H1 (cell line): Measurements from ENCODE around the gene OR51M1. TPM values are rescaled to one million over a fixed set of nuclear protein-coding genes. Genes with fewer than 3 reads are reported as not detected.

Source experiments
- CTCF ChIA-PET: fragments of 300-600 bp; sonication (Branson Sonifier 250); formaldehyde crosslinking; loops from one replicate; lab custom pipeline; 2021; ENCODE audit not compliant: partially characterized antibody; lab: Charles Lee
- POLR2A ChIA-PET: fragments of 300-600 bp; sonication (Branson Sonifier 250); formaldehyde crosslinking; loops from one replicate; lab custom pipeline; 2021; ENCODE audit warnings: inconsistent platforms; ENCODE audit not compliant: partially characterized antibody; lab: Charles Lee
- DNase-seq, 2 experiments: peaks; one replicate each; pipeline versions ENCODE4 v3.0.0 to v3.0.0-alpha.2; 2010 to 2022; ENCODE audit warnings: low spot score in 2 of 2, low read depth in 1 of 2, mixed read lengths in 1 of 2
- FAIRE-seq: peaks from 2 replicates; lab custom pipeline; 2011; peaks lifted over from hg19 to GRCh38; lab: Jason Lieb, UNC
- H2AFZ ChIP-seq: 2 replicates; pipeline ENCODE4 v1.8.1; 2012; ENCODE audit warnings: low read length, inconsistent platforms
- H2AK5ac ChIP-seq: 2 replicates; pipeline ENCODE4 v1.6.1; 2013; ENCODE audit warnings: low read depth, low read length
- H2BK120ac ChIP-seq: replicated peaks from 2 replicates; pipeline ENCODE3; 2013; ENCODE audit warnings: low read depth, low read length, inconsistent platforms
- H2BK12ac ChIP-seq: 2 replicates; pipeline ENCODE4 v1.6.1; 2013; ENCODE audit warnings: low read depth, low read length
- H2BK15ac ChIP-seq: 2 replicates; pipeline ENCODE4 v1.6.1; 2013; ENCODE audit warnings: low read length
- H2BK20ac ChIP-seq: 2 replicates; pipeline ENCODE4 v1.6.1; 2013; ENCODE audit warnings: low read length
- H2BK5ac ChIP-seq: 2 replicates; pipeline ENCODE4 v1.6.1; 2013; ENCODE audit warnings: low read depth, low read length
- H3K14ac ChIP-seq: 2 replicates; pipeline ENCODE4 v1.6.1; 2013; ENCODE audit warnings: inconsistent platforms; ENCODE audit not compliant: insufficient read length
- H3K18ac ChIP-seq: 2 replicates; pipeline ENCODE4 v1.6.1; 2013; ENCODE audit warnings: low read length; ENCODE audit errors: extremely low read depth
- H3K23ac ChIP-seq: 2 replicates; pipeline ENCODE4 v1.6.1; 2013; ENCODE audit warnings: inconsistent platforms; ENCODE audit not compliant: insufficient read length
- H3K23me2 ChIP-seq: 2 replicates; pipeline ENCODE4 v1.6.1; 2013; ENCODE audit warnings: low read depth, low read length
- H3K27ac ChIP-seq: 2 replicates; pipeline ENCODE4 v1.6.1; 2011; ENCODE audit warnings: low read depth, low read length, inconsistent platforms
- H3K27me3 ChIP-seq, 4 experiments: replicated peaks in 1 of 4; 1 replicate in 1 of 4; 2 replicates in 3 of 4; pipeline versions ENCODE4 v1.6.1 to v1.8.1; 2011 to 2013; ENCODE audit warnings: low read length in 3 of 4, mild to moderate bottlenecking in 3 of 4, inconsistent platforms in 2 of 4, mixed read lengths in 2 of 4, moderate library complexity in 1 of 4; ENCODE audit not compliant: control insufficient read depth in 3 of 4, insufficient read depth in 3 of 4; ENCODE audit errors: extremely low read depth in 1 of 4
- H3K36me3 ChIP-seq, 4 experiments: 2 replicates each; pipeline versions ENCODE4 v1.6.1 to v1.8.1; 2011 to 2013; ENCODE audit warnings: mild to moderate bottlenecking in 4 of 4, low read length in 3 of 4, moderate library complexity in 2 of 4, control low read depth in 1 of 4, inconsistent platforms in 1 of 4; ENCODE audit not compliant: insufficient read depth in 4 of 4, control insufficient read depth in 2 of 4
- H3K4ac ChIP-seq: replicated peaks from 2 replicates; pipeline ENCODE3; 2013; ENCODE audit warnings: low read length, low read depth, mixed read lengths, inconsistent platforms; ENCODE audit not compliant: insufficient read length
- H3K4me1 ChIP-seq, 4 experiments: replicated peaks in 1 of 4; 1 replicate in 1 of 4; 2 replicates in 3 of 4; pipeline versions ENCODE4 v1.6.1 to v1.8.1; 2011 to 2013; ENCODE audit warnings: low read length in 3 of 4, inconsistent platforms in 2 of 4, mixed read lengths in 1 of 4; ENCODE audit not compliant: insufficient read depth in 4 of 4, control insufficient read depth in 3 of 4
- H3K4me2 ChIP-seq, 2 experiments: 2 replicates each; pipeline versions ENCODE4 v1.6.1 to v1.8.1; 2011 to 2013; ENCODE audit warnings: low read depth in 2 of 2, low read length in 2 of 2, control low read depth in 1 of 2, inconsistent platforms in 1 of 2, mild to moderate bottlenecking in 1 of 2; ENCODE audit not compliant: insufficient read depth in 1 of 2
- H3K4me3 ChIP-seq, 4 experiments: fragments of 200-600, 300-600 bp in 1 of 4; sonication (generic), shearing (Covaris generic), sonication (Bioruptor Twin) in 1 of 4; 2 replicates each; pipeline versions ENCODE4 v1.5.1 to v1.8.1; 2011 to 2016; ENCODE audit warnings: low read length in 4 of 4, low read depth in 3 of 4, control low read depth in 2 of 4, inconsistent platforms in 2 of 4, mild to moderate bottlenecking in 2 of 4, mixed read lengths in 1 of 4, moderate library complexity in 1 of 4; ENCODE audit not compliant: insufficient read depth in 2 of 4; ENCODE audit errors: extremely low read depth in 1 of 4
- H3K56ac ChIP-seq: replicated peaks from 2 replicates; pipeline ENCODE3; 2013; ENCODE audit warnings: low read depth, mild to moderate bottlenecking, mixed read lengths, low read length, inconsistent platforms; ENCODE audit not compliant: insufficient read length
- H3K79me1 ChIP-seq: 2 replicates; pipeline ENCODE4 v1.6.1; 2013; ENCODE audit warnings: low read depth, low read length, control low read depth
- H3K79me2 ChIP-seq, 2 experiments: 2 replicates each; pipeline versions ENCODE4 v1.6.1 to v1.8.1; 2012 to 2013; ENCODE audit warnings: low read length in 2 of 2, mild to moderate bottlenecking in 2 of 2, inconsistent platforms in 1 of 2; ENCODE audit not compliant: insufficient read depth in 2 of 2, control insufficient read depth in 1 of 2
- H3K9ac ChIP-seq, 4 experiments: replicated peaks in 1 of 4; 1 replicate in 1 of 4; 2 replicates in 3 of 4; pipeline versions ENCODE4 v1.6.1 to v1.8.1; 2011 to 2013; ENCODE audit warnings: low read depth in 3 of 4, low read length in 3 of 4, control low read depth in 2 of 4, mild to moderate bottlenecking in 2 of 4, moderate library complexity in 2 of 4, inconsistent platforms in 1 of 4; ENCODE audit errors: extremely low read depth in 1 of 4
- H3K9me3 ChIP-seq, 2 experiments: 2 replicates each; pipeline versions ENCODE4 v1.6.1 to v1.8.1; 2012 to 2013; ENCODE audit warnings: mild to moderate bottlenecking in 2 of 2, moderate library complexity in 2 of 2, control low read depth in 1 of 2, inconsistent platforms in 1 of 2, low read depth in 1 of 2, low read length in 1 of 2, mixed read lengths in 1 of 2; ENCODE audit not compliant: insufficient read depth in 2 of 2
- H4K20me1 ChIP-seq, 2 experiments: replicated peaks in 1 of 2; 2 replicates each; pipeline versions ENCODE3 to v1.8.1; 2011 to 2013; ENCODE audit warnings: inconsistent platforms in 2 of 2, low read length in 2 of 2, mild to moderate bottlenecking in 1 of 2; ENCODE audit not compliant: insufficient read depth in 2 of 2, control insufficient read depth in 1 of 2
- H4K5ac ChIP-seq: 2 replicates; pipeline ENCODE4 v1.6.1; 2013; ENCODE audit warnings: low read length, low read depth, mixed read lengths, inconsistent platforms; ENCODE audit not compliant: insufficient read length
- H4K8ac ChIP-seq: 2 replicates; pipeline ENCODE4 v1.8.0; 2013; ENCODE audit warnings: mild to moderate bottlenecking, moderate library complexity, low read length, inconsistent platforms; ENCODE audit not compliant: insufficient read depth; ENCODE audit errors: extremely low read depth
- H4K91ac ChIP-seq: replicated peaks from 2 replicates; pipeline ENCODE3; 2013; ENCODE audit warnings: low read length, mixed read lengths, inconsistent platforms; ENCODE audit not compliant: insufficient read length
- BRCA1 ChIP-seq: IDR thresholded peaks from 2 replicates; pipeline ENCODE4 v1.6.1; 2012; ENCODE audit warnings: low read depth, low read length, improper control_type of control experiment
- CHD1 ChIP-seq: IDR thresholded peaks from 2 replicates; pipeline ENCODE4 v1.6.1; 2012; ENCODE audit warnings: low read depth, low read length, improper control_type of control experiment
- E2F6 ChIP-seq: IDR thresholded peaks from 2 replicates; pipeline ENCODE4 v1.6.1; 2012; ENCODE audit warnings: inconsistent platforms
- EGR1 ChIP-seq: IDR thresholded peaks from 2 replicates; pipeline ENCODE4 v1.6.1; 2011; ENCODE audit warnings: low read depth, low read length, borderline replicate concordance
- JUN ChIP-seq: IDR thresholded peaks from 2 replicates; pipeline ENCODE4 v1.6.1; 2011; ENCODE audit warnings: low read depth, mild to moderate bottlenecking, improper control_type of control experiment, low read length
- PHF8 ChIP-seq: fragments of 200-600 bp; sonication (generic); conservative IDR thresholded peaks from 2 replicates; pipeline ENCODE4 v1.7.1; 2012; ENCODE audit warnings: low read depth, mild to moderate bottlenecking, inconsistent platforms, low read length, moderate library complexity
- POLR2AphosphoS5 ChIP-seq: IDR thresholded peaks from 2 replicates; pipeline ENCODE4 v1.6.1; 2011; ENCODE audit warnings: low read depth, low read length
- SIN3A ChIP-seq, 2 experiments: IDR thresholded peaks in 1 of 2; conservative IDR thresholded peaks in 1 of 2; 2 replicates each; pipeline ENCODE4 v1.6.1; 2011 to 2012; ENCODE audit warnings: low read length in 2 of 2, improper control_type of control experiment in 1 of 2, low read depth in 1 of 2, mild to moderate bottlenecking in 1 of 2
- SP1 ChIP-seq: IDR thresholded peaks from 2 replicates; pipeline ENCODE4 v1.6.1; 2011; ENCODE audit warnings: low read depth, low read length
- TCF12 ChIP-seq: IDR thresholded peaks from 2 replicates; pipeline ENCODE4 v1.6.1; 2011; ENCODE audit warnings: low read depth, mild to moderate bottlenecking, low read length
- WGBS, 2 experiments: shearing (Covaris generic) in 1 of 2; methylation state at CpG; one replicate each; pipeline versions ENCODE4 v1.1.6 to v1.1.7; 2013 to 2015; ENCODE audit warnings: low lambda C conversion rate in 2 of 2, mixed read lengths in 2 of 2, inconsistent platforms in 1 of 2, low coverage in 1 of 2, missing lambda C conversion rate in 1 of 2; ENCODE audit not compliant: insufficient replicate concordance in 2 of 2, insufficient coverage in 1 of 2, insufficient read length in 1 of 2; ENCODE audit errors: extremely low coverage in 1 of 2, missing lambda C conversion rate in 1 of 2; 5-methylcytosine and 5-hydroxymethylcytosine counted together
- polyA plus RNA-seq, 7 experiments: library from polyadenylated mRNA; depleted of rRNA in 3 of 7; stranded (reverse) in 5 of 7; unstranded in 2 of 7; fragments of >200 nt in 5 of 7; fragments of 200-250 nt in 2 of 7; gene quantifications; 1 replicate in 5 of 7; 2 replicates in 1 of 7; 4 replicates in 1 of 7; pipeline versions ENCODE4 v1.2.1 to v1.2.3, GENCODE V29; 2011 to 2013; ENCODE audit warnings: missing spikeins in 2 of 7, mixed read lengths in 2 of 7
- total RNA-seq: library from RNA; stranded (reverse); fragmentation: NEBNext Ultra II Directional; extraction: Animal tissue kit (Norgen Biotek cat#: 25700); gene quantifications from 2 replicates; pipeline ENCODE4 v1.2.1, GENCODE V29; 2021

The OR51M1 gene
- total and polyA plus RNA-seq, 2 of the 8 experiments (the other 6 are each of a cell fraction or from before 2014, with no cell fraction given) = 0.08 TPM; not detected in 1

- H2BK120ac ChIP-seq = no peak overlapping the region
- H3K18ac ChIP-seq = no peak overlapping the region
- no peak overlapping the region for H3K56ac ChIP-seq
- H2BK5ac ChIP-seq = no peak overlapping the region
- no peak overlapping the region for H2AFZ ChIP-seq
- no peaks in the 10 kb centered on the region for H3K4me1 ChIP-seq
- H2BK20ac ChIP-seq = no peak overlapping the region
- H4K8ac ChIP-seq = no peak overlapping the region
- no peaks in the 10 kb centered on the region for H3K79me1 ChIP-seq
- H2BK12ac ChIP-seq = no peak overlapping the region
- H3K14ac ChIP-seq = no peak overlapping the region
- H3K4me2 ChIP-seq = no peak overlapping the region
- H3K27me3 ChIP-seq = no peaks in the 10 kb centered on the region
- no peaks in the 10 kb centered on the region for H4K20me1 ChIP-seq
- no peak for DNase-seq
- H3K23ac ChIP-seq = no peak overlapping the region
- FAIRE-seq = no peak
- ChIA-PET POLR2A (no interaction called here), CTCF (interaction anchor here (0.7 to 1.4 kb wide), 4 partner anchors 13 to 156 kb away, joined by 3 to 6 read pairs (median 4); partner anchors contain the start of gene OR51B6)
- H3K4ac ChIP-seq = no peak overlapping the region
- no peak overlapping the region for H3K4me3 ChIP-seq
- no peak overlapping the region for H3K27ac ChIP-seq
- H2AK5ac ChIP-seq = no peak overlapping the region
- no peaks in the 10 kb centered on the region for H3K36me3 ChIP-seq
- no peak overlapping the region for H2BK15ac ChIP-seq
- H3K9ac ChIP-seq = no peak overlapping the region
- H3K23me2 ChIP-seq = peaks cover 4% of the 10 kb centered on the region; the same call in 1 of the 2 replicates
- H4K5ac ChIP-seq = no peak overlapping the region
- no peaks in the 10 kb centered on the region for H3K79me2 ChIP-seq
- H3K9me3 ChIP-seq = no peaks in the 10 kb centered on the region
- H4K91ac ChIP-seq = no peak overlapping the region
- WGBS, 2 experiments = 95% methylated on average over 2 of the region's 2 CpGs; no CpG with 5 or more reads in 1 of the 2 experiments
- TF ChIP-seq BRCA1 (no peak), E2F6 (no peak), SIN3A (conservative IDR thresholded peaks at IDR 0.05 in 1 of 2, IDR thresholded peaks at IDR 0.05 in 1 of 2; ENCODE audit: low read depth in 1 of 2, low read length in 2 of 2) (no peak), CHD1 (no peak), POLR2AphosphoS5 (no peak), EGR1 (no peak), PHF8 (no peak), TCF12 (no peak), SP1 (no peak), JUN (no peak)
Measured at GRCh38 chr11:5364214-5364613, 19.4 kb upstream of the OR51M1 start.
